ENCODE results near the gene P2RY8. TPM values are rescaled to one million over a fixed set of nuclear protein-coding genes. Genes with fewer than 3 reads are reported as not detected.
"Not testable (repeated sequence)": the region's sequence is repeated elsewhere in the genome, so short reads cannot be mapped to it uniquely, and the experiment has no call there.

P2RY8 gene
- total RNA-seq, 1 donor from 2014 or later, result 0.32 TPM

DNA sequence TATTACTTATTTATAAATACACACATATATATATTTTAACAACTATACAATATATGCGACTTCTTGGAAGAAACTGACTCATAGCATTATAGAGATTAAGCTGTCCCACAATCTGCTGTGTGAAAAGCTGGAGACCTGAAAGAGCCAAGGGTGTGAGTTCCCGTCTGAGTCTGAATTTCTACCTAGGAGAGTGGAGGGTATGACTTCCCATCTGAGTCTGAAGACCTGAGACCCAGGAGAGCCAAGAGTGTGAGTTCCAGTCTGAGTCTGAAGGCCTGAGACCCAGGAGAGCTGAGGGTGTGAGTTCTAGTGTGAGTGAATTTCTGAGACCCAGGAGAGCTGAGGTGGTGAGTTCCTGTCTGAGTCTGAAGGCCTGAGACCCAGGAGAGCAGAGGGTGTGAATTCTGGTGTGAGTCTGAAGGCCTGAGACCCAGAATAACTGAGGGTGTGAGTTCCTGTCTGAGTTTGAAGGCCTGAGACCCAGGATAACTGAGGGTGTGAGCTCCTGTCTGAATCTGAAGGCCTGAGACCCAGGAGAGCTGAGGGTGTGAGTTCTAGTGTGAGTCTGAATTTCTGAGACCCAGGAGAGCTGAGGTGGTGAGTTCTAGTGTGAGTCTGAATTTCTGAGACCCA lies 8.9 kb upstream of the P2RY8 start:
- TF ChIP-seq, protein P1, sequence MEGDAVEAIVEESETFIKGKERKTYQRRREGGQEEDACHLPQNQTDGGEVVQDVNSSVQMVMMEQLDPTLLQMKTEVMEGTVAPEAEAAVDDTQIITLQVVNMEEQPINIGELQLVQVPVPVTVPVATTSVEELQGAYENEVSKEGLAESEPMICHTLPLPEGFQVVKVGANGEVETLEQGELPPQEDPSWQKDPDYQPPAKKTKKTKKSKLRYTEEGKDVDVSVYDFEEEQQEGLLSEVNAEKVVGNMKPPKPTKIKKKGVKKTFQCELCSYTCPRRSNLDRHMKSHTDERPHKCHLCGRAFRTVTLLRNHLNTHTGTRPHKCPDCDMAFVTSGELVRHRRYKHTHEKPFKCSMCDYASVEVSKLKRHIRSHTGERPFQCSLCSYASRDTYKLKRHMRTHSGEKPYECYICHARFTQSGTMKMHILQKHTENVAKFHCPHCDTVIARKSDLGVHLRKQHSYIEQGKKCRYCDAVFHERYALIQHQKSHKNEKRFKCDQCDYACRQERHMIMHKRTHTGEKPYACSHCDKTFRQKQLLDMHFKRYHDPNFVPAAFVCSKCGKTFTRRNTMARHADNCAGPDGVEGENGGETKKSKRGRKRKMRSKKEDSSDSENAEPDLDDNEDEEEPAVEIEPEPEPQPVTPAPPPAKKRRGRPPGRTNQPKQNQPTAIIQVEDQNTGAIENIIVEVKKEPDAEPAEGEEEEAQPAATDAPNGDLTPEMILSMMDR (IDR thresholded peaks at IDR 0.05), result no peak
- no peak for TF ChIP-seq EZH2 (IDR thresholded peaks at IDR 0.05)
- no peak overlapping the region for H3K4me3 Mint-ChIP-seq
- no peak overlapping the region for H3K4me3 ChIP-seq
- no peak overlapping the region for H2AFZ ChIP-seq (replicated peaks)
- no peak for DNase-seq (ENCODE audit: low spot score)
- H3F3A ChIP-seq (ENCODE audit: low read depth), result no peaks in the 10 kb centered on the region
- H3K9me3 Mint-ChIP-seq, result peaks cover 4% of the 10 kb centered on the region
- H3K4me1 Mint-ChIP-seq, result no peaks in the 10 kb centered on the region
- H4K20me1 ChIP-seq (ENCODE audit: low read depth), result no peaks in the 10 kb centered on the region
- H3K27me3 Mint-ChIP-seq (ENCODE audit: insufficient read depth, low read depth), result peaks cover 6% of the 10 kb centered on the region
- no peak overlapping the region for H3K4me2 ChIP-seq
- H3K4me1 ChIP-seq, result no peaks in the 10 kb centered on the region
- peak overlapping the region; percentile 39 for H3K27ac Mint-ChIP-seq
- H3K79me2 ChIP-seq (ENCODE audit: low read depth), result no peaks in the 10 kb centered on the region
- H3K9ac ChIP-seq, result no peak overlapping the region
- H3K27ac ChIP-seq, result no peak overlapping the region
- H3K36me3 ChIP-seq, result no peaks in the 10 kb centered on the region
- no peaks in the 10 kb centered on the region for H3K36me3 Mint-ChIP-seq
- no peaks in the 10 kb centered on the region for H3K27me3 ChIP-seq
- H3K9me3 ChIP-seq (ENCODE audit: low read depth), result no peaks in the 10 kb centered on the region

DNA sequence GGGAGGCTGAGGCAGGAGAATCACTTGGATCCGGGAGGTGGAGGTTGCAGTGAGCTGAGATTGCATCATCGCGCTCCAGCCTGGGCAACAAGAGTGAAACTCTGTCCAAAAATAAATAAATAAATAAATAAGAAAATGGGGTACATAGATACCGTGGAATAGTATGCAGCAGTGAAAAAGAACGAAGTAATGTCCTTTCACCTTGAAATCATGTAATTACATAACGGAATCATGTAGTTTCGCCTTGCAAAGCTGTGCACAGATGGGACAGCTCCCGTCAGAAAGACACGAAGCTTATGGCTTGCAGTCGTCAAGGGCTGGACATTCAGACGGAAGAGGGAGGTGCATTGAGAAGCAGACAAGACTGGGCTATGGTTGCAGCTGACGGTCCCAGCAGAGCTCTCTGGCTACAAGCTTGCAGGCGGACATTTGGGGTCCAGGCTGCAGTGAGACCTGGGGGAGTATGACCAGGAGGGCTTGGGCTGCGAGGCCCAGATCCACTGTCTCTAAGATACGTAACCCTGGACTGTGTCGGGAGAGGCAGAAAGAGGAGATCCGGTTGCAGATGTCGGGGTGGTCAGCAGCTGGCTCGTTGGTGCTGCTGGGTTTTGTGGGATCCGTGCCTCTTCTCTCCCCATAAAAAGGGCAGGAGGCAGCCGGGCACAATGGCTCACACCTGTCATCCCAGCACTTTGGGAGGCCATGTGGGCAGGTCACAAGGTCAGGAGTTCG lies 6.2 kb upstream of the P2RY8 start:
- Histone ChIP-seq H3F3A (ENCODE audit: low read depth) (no peaks in the 10 kb centered on the region), H3K4me1 (no peaks in the 10 kb centered on the region), H3K9ac (no peak overlapping the region), H3K79me2 (ENCODE audit: low read depth) (no peaks in the 10 kb centered on the region), H3K36me3 (no peaks in the 10 kb centered on the region), H2AFZ (replicated peaks) (no peak overlapping the region), H3K27me3 (no peaks in the 10 kb centered on the region), H3K9me3 (ENCODE audit: low read depth) (no peaks in the 10 kb centered on the region), H3K4me2 (no peak overlapping the region), H3K27ac (no peak overlapping the region), H3K4me3 (no peak overlapping the region), H4K20me1 (ENCODE audit: low read depth) (no peaks in the 10 kb centered on the region)
- no peak for DNase-seq (ENCODE audit: low spot score)
- TF ChIP-seq EZH2phosphoT487 (IDR thresholded peaks at IDR 0.05), result no peak
- TF ChIP-seq, protein P1 (IDR thresholded peaks at IDR 0.05), result no peak
- TF ChIP-seq EZH2 (IDR thresholded peaks at IDR 0.05), result no peak
- H3K27me3 Mint-ChIP-seq (ENCODE audit: insufficient read depth, low read depth), result peaks cover 7% of the 10 kb centered on the region
- H3K9me3 Mint-ChIP-seq, result no peaks in the 10 kb centered on the region
- H3K4me1 Mint-ChIP-seq, result no peaks in the 10 kb centered on the region
- no peaks in the 10 kb centered on the region for H3K36me3 Mint-ChIP-seq
- peak overlapping the region; percentile 54 for H3K27ac Mint-ChIP-seq
- H3K4me3 Mint-ChIP-seq, result no peak overlapping the region

- H3K9ac ChIP-seq; H3K36me3 Mint-ChIP-seq; DNase-seq (ENCODE audit: low spot score); H3K27me3 ChIP-seq; H3K36me3 ChIP-seq; H3K9me3 ChIP-seq (ENCODE audit: low read depth); H3K27ac Mint-ChIP-seq; H3K4me1 Mint-ChIP-seq; H3K4me1 ChIP-seq; H3K27ac ChIP-seq; H3K4me3 ChIP-seq; H3K4me3 Mint-ChIP-seq; H4K20me1 ChIP-seq (ENCODE audit: low read depth); H3K79me2 ChIP-seq (ENCODE audit: low read depth); H3K9me3 Mint-ChIP-seq; H3K4me2 ChIP-seq; H3F3A ChIP-seq (ENCODE audit: low read depth); H2AFZ ChIP-seq (replicated peaks): not testable (repeated sequence)
- peaks cover 14% of the 10 kb centered on the region for H3K27me3 Mint-ChIP-seq (ENCODE audit: insufficient read depth, low read depth)
Measured at GRCh38 chrX:1539146-1539545, 2.2 kb upstream of the P2RY8 start.

- H3K9me3 ChIP-seq (ENCODE audit: low read depth); H3K9me3 Mint-ChIP-seq; H3K4me2 ChIP-seq; H3K79me2 ChIP-seq (ENCODE audit: low read depth); H3K36me3 Mint-ChIP-seq; H3K9ac ChIP-seq; H3K4me1 Mint-ChIP-seq; H3K27ac Mint-ChIP-seq; H3K36me3 ChIP-seq; H3K4me1 ChIP-seq; H3K27me3 ChIP-seq; H4K20me1 ChIP-seq (ENCODE audit: low read depth); H2AFZ ChIP-seq (replicated peaks); DNase-seq (ENCODE audit: low spot score); H3K27ac ChIP-seq; H3K4me3 ChIP-seq: not testable (repeated sequence)
- peaks cover 14% of the 10 kb centered on the region for H3K27me3 Mint-ChIP-seq (ENCODE audit: insufficient read depth, low read depth)
- H3K4me3 Mint-ChIP-seq, result peak overlapping the region; percentile 17
- H3F3A ChIP-seq (ENCODE audit: low read depth), result peaks cover 10% of the 10 kb centered on the region
Measured at GRCh38 chrX:1537716-1538090, 718 bp upstream of the P2RY8 start.

Data from neural progenitor cell (in vitro differentiated cells).